HUES64 (cell line): ENCODE results near the gene AQP12A.

Experiments used
- H3K27ac ChIP-seq: 2 replicates; pipeline ENCODE4 v1.7.0; 2013; ENCODE audit warnings: low read depth, low read length, inconsistent platforms
- H3K27me3 ChIP-seq: 2 replicates; pipeline ENCODE4 v1.6.1; 2013; ENCODE audit warnings: mild to moderate bottlenecking, low read length; ENCODE audit not compliant: insufficient read depth
- H3K36me3 ChIP-seq: 2 replicates; pipeline ENCODE4 v1.6.1; 2013; ENCODE audit warnings: mild to moderate bottlenecking, low read length; ENCODE audit not compliant: insufficient read depth
- H3K4me1 ChIP-seq: 2 replicates; pipeline ENCODE4 v1.6.1; 2013; ENCODE audit warnings: mild to moderate bottlenecking, low read length, moderate library complexity; ENCODE audit not compliant: insufficient read depth
- H3K4me3 ChIP-seq: 2 replicates; pipeline ENCODE4 v1.5.1; 2013; ENCODE audit warnings: mild to moderate bottlenecking, low read length, moderate library complexity
- H3K9ac ChIP-seq: 2 replicates; pipeline ENCODE4 v1.6.1; 2013; ENCODE audit warnings: mild to moderate bottlenecking, low read depth, low read length
- H3K9me3 ChIP-seq: 2 replicates; pipeline ENCODE4 v1.6.1; 2013; ENCODE audit warnings: low read depth, low read length; ENCODE audit not compliant: insufficient read depth
- WGBS: fragments of 150-250, 120-280 bp; methylation state at CpG from one replicate; pipeline ENCODE4 v1.1.7; 2013; ENCODE audit warnings: missing lambda C conversion rate; 5-methylcytosine and 5-hydroxymethylcytosine counted together

AQP12A gene

DNA sequence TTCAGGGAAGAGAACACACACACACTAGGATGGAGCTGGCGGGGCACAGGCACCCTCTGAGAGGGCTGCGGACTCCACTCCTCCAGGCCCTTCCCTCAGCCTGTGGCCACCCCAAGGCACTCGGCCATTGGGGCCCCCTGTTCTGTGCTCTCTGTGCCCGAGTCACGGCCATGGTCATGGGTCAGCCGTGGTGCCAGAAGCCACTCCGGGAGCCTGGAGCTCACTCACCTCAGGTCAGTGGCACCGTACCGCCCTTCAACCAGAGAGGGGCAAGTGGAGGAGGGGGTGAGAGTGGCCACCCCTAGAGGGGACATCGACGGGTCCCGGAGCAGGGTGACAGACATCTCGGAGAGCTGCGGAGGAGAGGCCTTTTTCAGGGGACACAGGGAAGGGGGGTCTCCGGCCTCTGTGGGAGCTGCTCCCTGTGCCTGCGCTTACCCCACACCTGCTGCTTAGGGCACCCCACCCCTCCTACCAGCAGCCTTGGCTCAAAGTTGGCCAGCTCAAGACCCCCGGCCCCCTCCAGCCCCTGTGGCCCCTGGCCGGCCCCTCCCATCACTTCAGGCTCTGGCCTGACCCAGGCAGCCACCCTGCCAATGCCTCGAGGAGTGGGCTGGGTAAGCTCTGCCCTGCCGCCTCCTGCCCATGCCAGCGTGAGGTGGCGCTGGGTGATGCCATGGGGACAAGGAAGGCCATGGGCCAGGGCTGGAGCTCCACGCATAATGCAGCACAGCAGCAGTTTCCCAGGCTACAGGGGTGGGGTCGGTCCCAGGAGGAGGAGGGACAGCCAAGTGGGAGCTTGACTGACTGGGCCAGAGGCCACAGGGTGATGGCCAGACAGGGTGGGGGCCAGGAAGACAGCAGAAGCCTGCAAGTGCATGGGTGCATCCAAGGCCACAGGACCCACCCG lies 29.3 kb downstream of the AQP12A start:
- H3K4me3 ChIP-seq: no peak overlapping the region
- H3K27me3 ChIP-seq: no peaks in the 10 kb centered on the region
- WGBS: 95% methylated on average over 25 of the region's 25 CpGs
- peaks cover 84% of the 10 kb centered on the region for H3K36me3 ChIP-seq
- H3K27ac ChIP-seq: no peak overlapping the region
- no peak overlapping the region for H3K9ac ChIP-seq
- no peaks in the 10 kb centered on the region for H3K9me3 ChIP-seq
- no peaks in the 10 kb centered on the region for H3K4me1 ChIP-seq

DNA sequence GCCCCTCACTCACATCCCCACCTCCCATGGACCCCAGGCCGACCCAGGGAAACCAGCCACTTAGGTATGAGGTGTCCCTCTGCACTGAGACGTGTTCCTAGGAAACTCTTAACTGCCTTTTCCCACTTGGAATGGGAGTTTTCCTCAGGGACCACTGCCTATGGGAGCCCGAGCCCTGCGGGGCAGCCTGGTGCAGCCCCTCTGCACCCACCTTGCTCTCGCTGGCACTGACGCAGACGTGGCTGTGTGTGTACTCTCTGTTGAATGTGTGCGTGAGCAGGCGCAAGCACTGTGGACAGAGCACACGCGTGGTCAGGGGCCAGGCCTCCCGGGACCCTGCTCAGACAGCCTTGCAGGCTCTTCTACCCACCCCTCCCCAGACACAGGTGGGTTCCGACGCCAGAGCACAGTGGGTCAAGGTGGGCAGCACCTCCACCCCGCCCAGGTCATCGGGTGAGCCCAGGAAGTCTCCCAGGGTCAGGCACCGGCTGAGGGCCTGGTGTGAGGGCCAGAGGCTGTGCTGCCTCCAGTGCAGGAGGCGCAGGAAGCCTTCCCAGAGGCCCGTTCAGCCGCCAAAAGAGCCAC lies 30.0 kb downstream of the AQP12A start:
- Histone ChIP-seq H3K4me1 (no peaks in the 10 kb centered on the region), H3K27me3 (no peaks in the 10 kb centered on the region), H3K9ac (no peak overlapping the region), H3K27ac (no peak overlapping the region), H3K36me3 (peaks cover 89% of the 10 kb centered on the region), H3K9me3 (no peaks in the 10 kb centered on the region), H3K4me3 (no peak overlapping the region)
- 95% methylated on average over 20 of the region's 20 CpGs for WGBS

DNA sequence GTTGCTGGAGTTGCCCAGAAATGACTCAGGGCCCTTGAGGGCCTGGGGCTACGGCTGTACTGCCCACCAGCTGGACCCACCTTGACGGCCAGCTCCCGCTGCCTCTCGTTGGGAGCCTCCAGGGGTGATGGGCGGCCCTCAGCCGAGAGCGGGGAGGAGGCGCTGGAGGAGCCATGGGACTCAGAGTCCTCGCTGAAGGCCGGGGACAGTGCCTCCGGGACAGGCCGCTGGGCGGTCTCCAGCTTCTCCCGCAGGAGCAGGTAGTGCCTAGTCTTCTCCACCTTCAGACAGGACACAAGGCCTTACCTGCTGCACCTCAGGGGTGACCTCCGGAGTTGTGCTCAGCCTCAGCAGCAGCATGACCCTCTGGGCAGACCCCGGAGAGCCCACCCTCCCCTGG lies 30.7 kb downstream of the AQP12A start:
- no peak overlapping the region for H3K9ac ChIP-seq
- WGBS: 96% methylated on average over 16 of the region's 16 CpGs

DNA sequence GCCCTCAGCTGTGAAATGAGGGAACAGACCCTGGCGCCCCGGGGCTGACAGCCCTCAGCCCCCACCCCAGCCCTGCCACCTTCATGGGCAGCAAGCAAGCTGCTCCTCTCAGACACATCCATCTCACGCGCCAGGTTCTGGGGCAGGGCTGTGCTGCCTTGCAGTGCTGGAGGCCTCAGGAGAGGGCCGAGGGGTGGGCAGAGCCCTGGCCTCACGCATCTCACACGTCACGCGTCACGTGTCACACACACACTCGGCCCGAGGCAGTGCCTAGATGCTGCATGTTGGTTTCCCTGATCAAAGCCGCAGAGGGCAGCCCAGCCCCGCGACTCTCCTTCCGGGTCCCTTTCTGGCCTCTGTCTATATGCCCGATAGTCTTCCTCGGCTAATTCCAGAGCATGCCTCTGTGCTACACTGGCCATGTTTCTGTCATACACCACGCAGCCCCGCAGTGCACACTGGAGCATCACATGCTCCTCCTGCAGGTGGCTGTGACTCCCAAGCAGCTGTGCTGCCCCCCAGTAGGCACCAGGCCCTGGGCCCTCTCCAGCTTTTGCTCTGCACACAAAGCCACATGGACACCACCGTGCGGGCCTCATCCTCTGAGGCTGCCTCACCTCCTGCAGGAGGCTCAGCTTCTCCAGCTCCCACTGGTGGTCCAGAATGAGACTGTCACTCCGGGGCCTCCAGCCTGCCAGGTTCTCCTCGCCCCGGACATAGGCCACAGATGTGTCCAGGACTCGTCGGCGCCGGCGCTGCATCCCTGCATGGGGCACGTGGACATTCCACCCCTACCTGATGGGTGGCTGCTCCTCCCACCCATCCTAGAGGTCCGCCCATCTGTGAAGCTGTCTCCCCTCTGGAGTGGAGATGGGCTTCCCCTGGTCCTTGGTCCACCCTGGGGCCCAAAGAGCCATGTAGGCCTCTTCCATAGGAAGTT lies 31.4 kb downstream of the AQP12A start:
- 95% methylated on average over 32 of the region's 32 CpGs for WGBS
- H3K36me3 ChIP-seq: peaks cover 81% of the 10 kb centered on the region
- no peaks in the 10 kb centered on the region for H3K27me3 ChIP-seq
- no peaks in the 10 kb centered on the region for H3K9me3 ChIP-seq
- no peak overlapping the region for H3K4me3 ChIP-seq
- no peak overlapping the region for H3K27ac ChIP-seq
- no peaks in the 10 kb centered on the region for H3K4me1 ChIP-seq
- no peak overlapping the region for H3K9ac ChIP-seq

More for the DNA sequence above, 30.7 kb downstream of the AQP12A start:
- no peaks in the 10 kb centered on the region for H3K27me3 ChIP-seq
- no peak overlapping the region for H3K4me3 ChIP-seq
- peaks cover 88% of the 10 kb centered on the region for H3K36me3 ChIP-seq
- no peaks in the 10 kb centered on the region for H3K9me3 ChIP-seq
- H3K27ac ChIP-seq: no peak overlapping the region
- H3K4me1 ChIP-seq: no peaks in the 10 kb centered on the region

DNA sequence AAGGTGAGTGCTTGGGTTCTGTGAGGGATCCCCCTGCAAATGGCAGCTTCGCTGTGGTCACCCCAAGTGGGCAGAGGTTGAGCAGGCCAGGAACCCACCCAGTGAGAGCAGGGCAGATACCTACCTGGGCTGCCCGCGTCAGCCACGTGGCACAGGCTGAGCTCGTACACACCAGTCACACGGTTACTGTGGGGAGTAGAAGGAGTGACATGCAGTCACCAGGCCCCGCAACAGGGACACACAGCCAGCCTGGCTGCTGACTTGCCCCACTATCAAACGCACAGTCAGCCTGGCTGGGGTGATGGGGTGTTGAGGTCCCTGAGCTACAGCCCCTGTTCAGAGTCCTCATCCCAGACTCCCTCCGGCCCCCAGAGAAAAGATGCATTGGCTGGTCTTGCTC lies 32.2 kb downstream of the AQP12A start:
- H3K27ac ChIP-seq: no peak overlapping the region
- WGBS: 95% methylated on average over 9 of the region's 9 CpGs

DNA sequence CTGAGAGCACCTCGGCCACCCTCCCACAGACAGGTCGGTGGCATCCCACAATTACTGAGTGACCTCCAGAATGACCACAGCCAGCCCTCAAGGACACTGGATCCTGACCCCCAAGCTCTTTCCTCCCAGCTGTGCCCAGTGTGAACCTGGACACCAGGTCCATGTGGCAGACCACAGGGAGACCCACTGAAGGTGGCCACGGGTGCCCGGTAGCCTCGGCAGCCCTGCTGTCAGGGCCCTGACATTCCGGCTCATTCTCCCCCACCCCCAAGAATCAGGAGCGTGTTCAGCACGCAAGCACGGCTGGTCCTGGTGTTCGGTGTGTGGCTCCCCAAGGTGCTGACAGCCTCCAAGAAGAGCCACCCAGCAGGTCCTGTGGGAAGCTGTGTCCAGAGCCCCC lies 32.8 kb downstream of the AQP12A start:
- Histone ChIP-seq H3K27me3 (no peaks in the 10 kb centered on the region), H3K9me3 (no peaks in the 10 kb centered on the region), H3K4me3 (no peak overlapping the region), H3K36me3 (peaks cover 74% of the 10 kb centered on the region), H3K27ac (no peak overlapping the region), H3K9ac (no peak overlapping the region), H3K4me1 (no peaks in the 10 kb centered on the region)
- WGBS: 95% methylated on average over 10 of the region's 10 CpGs

More for the DNA sequence above, 32.2 kb downstream of the AQP12A start:
- Histone ChIP-seq H3K9ac (no peak overlapping the region), H3K9me3 (no peaks in the 10 kb centered on the region), H3K27me3 (no peaks in the 10 kb centered on the region), H3K36me3 (peaks cover 75% of the 10 kb centered on the region), H3K4me3 (no peak overlapping the region), H3K4me1 (no peaks in the 10 kb centered on the region)

DNA sequence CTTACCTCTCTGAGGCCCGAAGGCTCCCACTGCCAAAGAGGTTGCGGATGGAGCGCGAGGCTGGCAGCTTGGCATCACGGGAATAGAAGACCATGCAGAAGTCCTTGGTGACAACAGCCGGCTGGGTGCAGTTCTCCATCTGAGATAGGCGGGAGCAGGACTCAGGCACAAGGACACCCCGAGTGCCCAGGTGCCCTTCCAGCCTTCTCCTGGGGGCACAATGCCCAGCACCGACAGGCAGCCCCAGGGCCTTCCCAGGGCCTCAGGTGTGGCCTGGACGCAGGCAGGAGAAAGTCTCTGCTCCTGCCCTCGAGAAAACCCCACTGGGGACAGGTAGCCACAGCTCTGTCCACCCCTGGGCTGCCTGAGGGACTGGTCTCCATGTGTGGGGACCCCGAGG lies 33.6 kb downstream of the AQP12A start:
- Histone ChIP-seq H3K4me3 (no peak overlapping the region), H3K27me3 (no peaks in the 10 kb centered on the region), H3K36me3 (peaks cover 68% of the 10 kb centered on the region), H3K27ac (no peak overlapping the region), H3K9me3 (no peaks in the 10 kb centered on the region), H3K4me1 (no peaks in the 10 kb centered on the region), H3K9ac (no peak overlapping the region)
- WGBS: 96% methylated on average over 12 of the region's 12 CpGs

DNA sequence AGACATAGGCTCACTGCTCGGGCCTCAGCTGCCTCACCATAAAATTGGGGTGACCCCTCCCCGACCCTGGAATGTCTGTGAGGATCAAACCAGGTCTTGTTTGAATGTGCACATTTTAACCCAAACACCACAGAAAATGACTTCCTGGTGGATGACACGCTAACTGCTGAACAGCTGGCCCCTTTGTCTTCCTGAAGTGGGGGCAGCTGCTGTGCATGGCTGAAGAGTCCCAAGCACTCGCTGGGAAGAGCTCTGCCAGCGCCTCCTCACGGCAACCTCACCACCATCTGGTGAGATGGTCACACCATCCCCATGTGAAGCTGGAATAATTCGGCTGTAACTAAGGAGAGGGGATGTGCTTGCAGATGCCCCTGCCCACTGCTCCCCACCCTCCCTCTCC lies 34.0 kb downstream of the AQP12A start:
- WGBS: 92% methylated on average over 7 of the region's 7 CpGs
- no peaks in the 10 kb centered on the region for H3K27me3 ChIP-seq
- no peaks in the 10 kb centered on the region for H3K4me1 ChIP-seq
- no peak overlapping the region for H3K27ac ChIP-seq
- H3K9me3 ChIP-seq: no peaks in the 10 kb centered on the region
- H3K9ac ChIP-seq: no peak overlapping the region
- no peak overlapping the region for H3K4me3 ChIP-seq
- H3K36me3 ChIP-seq: peaks cover 63% of the 10 kb centered on the region

DNA sequence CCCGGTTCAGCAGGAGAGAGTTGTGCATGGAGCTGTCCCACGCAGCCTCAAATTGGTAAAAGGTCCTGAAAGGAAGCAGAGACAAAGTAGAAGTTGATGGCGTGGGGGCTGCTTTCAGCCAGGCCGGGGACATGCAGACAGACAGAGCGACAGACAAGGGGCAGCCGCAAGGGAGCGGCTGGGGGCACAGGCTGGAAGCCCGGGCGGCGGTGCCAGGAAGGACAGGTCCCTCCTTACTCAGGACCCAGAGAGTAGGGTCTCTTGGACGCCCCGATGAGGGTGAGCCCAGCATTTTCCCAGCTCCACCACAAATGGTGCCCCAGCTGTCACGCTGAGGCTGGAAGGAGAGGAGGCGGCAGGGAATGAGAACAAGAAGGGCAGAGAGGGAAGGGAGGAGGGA lies 35.2 kb downstream of the AQP12A start:
- Histone ChIP-seq H3K9me3 (no peaks in the 10 kb centered on the region), H3K27ac (no peak overlapping the region), H3K27me3 (no peaks in the 10 kb centered on the region), H3K4me1 (no peaks in the 10 kb centered on the region), H3K9ac (no peak overlapping the region), H3K36me3 (peaks cover 55% of the 10 kb centered on the region), H3K4me3 (no peak overlapping the region)
- 91% methylated on average over 14 of the region's 14 CpGs for WGBS

DNA sequence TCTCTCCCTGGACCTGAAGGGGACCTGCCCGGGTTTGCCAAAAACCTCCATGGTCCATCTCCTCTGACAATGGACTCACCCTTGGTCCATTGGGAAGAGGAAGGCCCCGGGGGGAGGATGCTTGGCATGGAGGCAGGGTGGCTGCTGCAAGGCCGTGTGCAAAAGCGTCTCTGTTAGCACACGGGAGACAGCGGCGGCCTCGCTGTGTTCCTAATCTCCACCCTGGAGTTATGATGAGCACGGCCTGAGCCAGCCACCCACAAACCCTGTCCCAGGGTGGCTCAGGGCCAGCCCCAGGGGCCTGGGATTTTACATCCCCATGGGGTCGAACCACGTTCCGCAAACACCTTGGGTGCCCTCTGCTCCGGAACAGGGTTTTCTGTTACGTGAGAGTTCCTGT lies 35.8 kb downstream of the AQP12A start:
- peaks cover 49% of the 10 kb centered on the region for H3K36me3 ChIP-seq
- no peak overlapping the region for H3K4me3 ChIP-seq
- H3K27me3 ChIP-seq: no peaks in the 10 kb centered on the region
- no peak overlapping the region for H3K9ac ChIP-seq
- no peak overlapping the region for H3K27ac ChIP-seq
- WGBS: 94% methylated on average over 14 of the region's 14 CpGs
- no peaks in the 10 kb centered on the region for H3K4me1 ChIP-seq
- H3K9me3 ChIP-seq: no peaks in the 10 kb centered on the region

DNA sequence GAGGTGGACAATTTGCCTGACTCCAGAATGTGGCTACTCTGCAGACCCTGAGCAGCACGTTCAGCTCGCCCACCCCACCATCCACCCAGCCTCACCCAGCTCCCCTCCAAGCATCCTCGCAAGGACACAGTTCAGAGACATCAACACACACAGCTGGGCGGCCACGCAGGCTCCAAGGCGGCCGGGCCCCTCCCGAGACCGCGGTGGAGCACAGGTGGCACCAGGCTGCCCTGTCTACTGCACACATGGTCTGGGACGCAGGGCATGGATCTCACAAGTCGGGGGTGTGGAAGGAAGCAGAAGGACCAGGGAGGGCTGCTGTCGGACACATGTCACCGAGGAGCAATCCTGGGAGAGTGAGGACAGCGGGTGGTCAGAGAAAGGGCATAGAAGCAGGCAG lies 36.2 kb downstream of the AQP12A start:
- Histone ChIP-seq H3K4me3 (no peak overlapping the region), H3K4me1 (no peaks in the 10 kb centered on the region), H3K27ac (no peak overlapping the region), H3K9me3 (no peaks in the 10 kb centered on the region), H3K27me3 (no peaks in the 10 kb centered on the region), H3K9ac (no peak overlapping the region), H3K36me3 (peaks cover 44% of the 10 kb centered on the region)
- WGBS: 94% methylated on average over 15 of the region's 15 CpGs
